Mucosa of descending colon (tissue), 3 donors: Measurements from ENCODE around the gene RHPN2. TPM values are rescaled to one million over a fixed set of nuclear protein-coding genes. Genes with fewer than 3 reads are reported as not detected.

Source experiments
- ATAC-seq: fragments of 200-7000 bp; cut with Tn5 transposase; one replicate; pipeline ENCODE4 v1.9.1; 2020; ENCODE audit warnings: mild to moderate bottlenecking, moderate library complexity
- DNase-seq, 3 donors: peaks; one replicate each; pipeline ENCODE4 v3.0.0-alpha.2; 2020
- H3K36me3 ChIP-seq: fragments of 200-600 bp; one replicate; pipeline ENCODE4 v1.8.0; 2021; ENCODE audit warnings: low read depth, mild to moderate bottlenecking
- H3K4me1 ChIP-seq: fragments of 200-600 bp; one replicate; pipeline ENCODE4 v1.8.0; 2021; ENCODE audit warnings: low read depth, mild to moderate bottlenecking
- H3K4me3 ChIP-seq: fragments of 200-600 bp; one replicate; pipeline ENCODE4 v1.8.0; 2021; ENCODE audit warnings: mild to moderate bottlenecking
- H3K9me3 ChIP-seq: fragments of 200-600 bp; one replicate; pipeline ENCODE4 v1.8.0; 2021; ENCODE audit warnings: mild to moderate bottlenecking
- CTCF ChIP-seq: fragments of 200-600 bp; IDR thresholded peaks from one replicate; pipeline ENCODE4 v1.8.0; 2022; ENCODE audit warnings: antibody characterized with exemption, mild to moderate bottlenecking
- intact Hi-C, 2 donors: fragments of 100-400 bp; cut with DNase I in 1 of 2; cut with micrococcal nuclease in 1 of 2; formaldehyde crosslinking; loops; one replicate each; pipeline versions ENCODE4 v1.11.0 to v1.11.1; 2022; cut with DNase I, micrococcal nuclease
- total RNA-seq, 3 donors: library from RNA; stranded (reverse); fragmentation: NEBNext Ultra II Directional in 2 of 3; extraction: Animal tissue kit (Norgen Biotek cat#: 25700) in 2 of 3; gene quantifications; one replicate each; pipeline versions ENCODE4 v1.2.1 to v1.2.4, GENCODE V29; 2021 to 2023
- donor health status: DM: no; HTN: no; CAD: no; lungs with moderate emphysema.
- donor health status: DM: no; HTN: no; CAD: no.
- donor health status: DM: no; HTN: yes; CAD: no.

RHPN2 gene
- total RNA-seq, 3 donors from 2014 or later = 37.3 to 72.7 (median 68.3) TPM

- Histone ChIP-seq H3K4me1 (peaks cover 17% of the 10 kb centered on the region), H3K36me3 (no peaks in the 10 kb centered on the region), H3K4me3 (no peak overlapping the region), H3K9me3 (no peaks in the 10 kb centered on the region)
- peak; percentile 88 for ATAC-seq
- TF ChIP-seq CTCF = no peak
- intact Hi-C loops = loop anchor here in 1 of 2 donors (10.0 kb wide), 1 partner anchor 108 kb away; the partner anchor contains the start of gene GPATCH1
- peak in 1 of 3 donors; percentile 43 for DNase-seq
Observed at GRCh38 chr19:32977280-32977679, 87.4 kb downstream of the RHPN2 start.

GRCh38 chr19:32976223-32976805 is 88.4 kb downstream of the RHPN2 start:
- intact Hi-C loops = loop anchor here in 1 of 2 donors (10.0 kb wide), 1 partner anchor 108 kb away; the partner anchor contains the start of gene GPATCH1
- TF ChIP-seq CTCF = peak; percentile 37
- H3K4me3 ChIP-seq = no peak overlapping the region
- H3K9me3 ChIP-seq = no peaks in the 10 kb centered on the region
- peaks cover 18% of the 10 kb centered on the region for H3K4me1 ChIP-seq
- peak; percentile 67 to 93 (median 85) for DNase-seq
- H3K36me3 ChIP-seq = peaks cover 3% of the 10 kb centered on the region
- ATAC-seq = peak; percentile 19

- DNase-seq = peak; percentile 98 to 99 (median 99)
- H3K4me1 ChIP-seq = peaks cover 21% of the 10 kb centered on the region
- peak; percentile 97 for ATAC-seq
- peak; percentile 17 for TF ChIP-seq CTCF
- H3K4me3 ChIP-seq = peak within 1 kb of the TSS; percentile 56
- peaks cover 3% of the 10 kb centered on the region for H3K36me3 ChIP-seq
- H3K9me3 ChIP-seq = no peaks in the 10 kb centered on the region
- intact Hi-C loops = loop anchor here in 1 of 2 donors (10.0 kb wide), 1 partner anchor 113 kb away; the partner anchor contains the start of gene GPATCH1
Observed at GRCh38 chr19:32971715-32972540, 92.8 kb downstream of the RHPN2 start, which contains the start of the genes CEP89 and FAAP24. Gene CEP89 (minus strand): TSS chr19:32971958. CDS start chr19:32971874, 84 bp downstream. Gene FAAP24 (plus strand): TSS chr19:32972242. CDS start chr19:32973197, 955 bp downstream.

- H3K36me3 ChIP-seq = peaks cover 3% of the 10 kb centered on the region
- H3K4me3 ChIP-seq = peak overlapping the region; percentile 56
- TF ChIP-seq CTCF = no peak
- ATAC-seq (peak; percentile 0), DNase-seq (no peak)
- intact Hi-C loops = loop anchor here in 1 of 2 donors (10.0 kb wide), 1 partner anchor 114 kb away; the partner anchor contains the start of gene GPATCH1
- H3K9me3 ChIP-seq = no peaks in the 10 kb centered on the region
- H3K4me1 ChIP-seq = peaks cover 16% of the 10 kb centered on the region
Observed at GRCh38 chr19:32971012-32971595, 93.6 kb downstream of the RHPN2 start.

GRCh38 chr19:32969549-32969948 is 95.1 kb downstream of the RHPN2 start:
- no peak for ATAC-seq
- H3K36me3 ChIP-seq = peaks cover 3% of the 10 kb centered on the region
- no peak for TF ChIP-seq CTCF
- intact Hi-C loops = no loop called here
- H3K4me3 ChIP-seq = no peak overlapping the region
- DNase-seq = no peak
- H3K4me1 ChIP-seq = peaks cover 16% of the 10 kb centered on the region
- no peaks in the 10 kb centered on the region for H3K9me3 ChIP-seq
